HCT116 (cell line): ENCODE measurements around the gene CACNA2D2. TPM values are rescaled to one million over a fixed set of nuclear protein-coding genes. Genes with fewer than 3 reads are reported as not detected.

ENCODE experiments used
- ATAC-seq: fragments of 200-7000 bp; cut with Tn5 transposase; 2 replicates; pipeline ENCODE4 v1.9.1; 2020; ENCODE audit warnings: mild to moderate bottlenecking, moderate library complexity
- BruUV-seq: library from RNA; stranded (reverse); fragments of 400-500 nt; replicated peaks from 2 replicates; lab custom pipeline; 2021; lab: Mats Ljungman, UMichigan
- CTCF ChIA-PET: fragments of 300-600 bp; sonication (Branson Sonifier 250); formaldehyde crosslinking; loops from one replicate; lab custom pipeline; 2021; ENCODE audit warnings: antibody characterized with exemption; lab: Charles Lee
- POLR2A ChIA-PET: fragments of 300-600, 350-600 bp; sonication (Branson Sonifier 250); formaldehyde crosslinking; loops from one replicate; lab custom pipeline; 2021; ENCODE audit warnings: antibody characterized with exemption; lab: Charles Lee
- RAD21 ChIA-PET, 2 experiments: fragments of 300-600 bp; sonication (Branson Sonifier 250); formaldehyde crosslinking; loops; one replicate each; lab custom pipeline; 2023; ENCODE audit warnings: low total read pairs in 2 of 2; ENCODE audit not compliant: uncharacterized antibody in 2 of 2, unreplicated experiment in 2 of 2, low non-redundant PET in 1 of 2; lab: Charles Lee
- DNase-seq: peaks from one replicate; pipeline ENCODE4 v3.0.0-alpha.2; 2010; ENCODE audit warnings: low read depth, low spot score
- H2AFZ ChIP-seq: fragments of 200-600 bp; shearing (Covaris generic), sonication (generic); 2 replicates; pipeline ENCODE4 v1.6.1; 2017; ENCODE audit warnings: low read depth, mixed run types, mixed read lengths, antibody characterized with exemption, low read length; ENCODE audit not compliant: poor library complexity, severe bottlenecking
- H3K27ac ChIP-seq: 2 replicates; pipeline ENCODE4 v1.5.1; 2012; ENCODE audit warnings: low read depth, low read length
- H3K27me3 ChIP-seq: fragments of 200-600 bp; sonication (generic); 2 replicates; pipeline ENCODE4 v1.6.1; 2016; ENCODE audit warnings: mixed run types, low read length, mixed read lengths; ENCODE audit not compliant: insufficient read depth
- H3K36me3 ChIP-seq, 2 experiments: fragments of 200-500 bp in 1 of 2; fragments of 200-600 bp in 1 of 2; sonication (Bioruptor generic) in 1 of 2; sonication (generic) in 1 of 2; 2 replicates each; pipeline versions ENCODE4 v1.5.1 to v1.6.1; 2014 to 2016; ENCODE audit warnings: low read length in 2 of 2, inconsistent platforms in 1 of 2, mixed read lengths in 1 of 2, mixed run types in 1 of 2; ENCODE audit not compliant: insufficient read depth in 2 of 2, control insufficient read depth in 1 of 2
- H3K4me1 ChIP-seq, 2 experiments: fragments of 200-600 bp in 1 of 2; sonication (generic) in 1 of 2; 2 replicates each; pipeline versions ENCODE4 v1.5.1 to v1.6.1; 2012 to 2017; ENCODE audit warnings: low read length in 2 of 2, inconsistent platforms in 1 of 2, mild to moderate bottlenecking in 1 of 2, mixed read lengths in 1 of 2, mixed run types in 1 of 2, moderate library complexity in 1 of 2; ENCODE audit not compliant: insufficient read depth in 2 of 2, control insufficient read depth in 1 of 2
- H3K4me2 ChIP-seq: fragments of 200-600 bp; sonication (generic); 2 replicates; pipeline ENCODE4 v1.6.1; 2017; ENCODE audit warnings: mixed run types, low read length, mixed read lengths
- H3K4me3 ChIP-seq, 2 experiments: fragments of 200-600 bp in 1 of 2; sonication (generic) in 1 of 2; replicated peaks in 1 of 2; 2 replicates each; pipeline ENCODE4 v1.5.1; 2011 to 2016; ENCODE audit warnings: low read length in 2 of 2, control low read depth in 1 of 2, low read depth in 1 of 2, mild to moderate bottlenecking in 1 of 2, mixed read lengths in 1 of 2, mixed run types in 1 of 2
- H3K79me2 ChIP-seq: fragments of 200-600 bp; sonication (generic); 2 replicates; pipeline ENCODE4 v1.6.1; 2017; ENCODE audit warnings: mild to moderate bottlenecking, mixed run types, low read length, moderate library complexity, mixed read lengths; ENCODE audit not compliant: insufficient read depth
- H3K9ac ChIP-seq: fragments of 200-600 bp; sonication (generic); 2 replicates; pipeline ENCODE4 v1.6.1; 2016; ENCODE audit warnings: low read length, mixed read lengths
- H3K9me2 ChIP-seq: fragments of 200-600 bp; sonication (generic), shearing (Covaris generic); 2 replicates; pipeline ENCODE4 v1.6.1; 2017; ENCODE audit warnings: mixed run types, mild to moderate bottlenecking, moderate library complexity; ENCODE audit not compliant: insufficient read depth
- H3K9me3 ChIP-seq, 2 experiments: fragments of 200-500 bp in 1 of 2; fragments of 200-600 bp in 1 of 2; sonication (Bioruptor generic) in 1 of 2; sonication (generic) in 1 of 2; 2 replicates each; pipeline ENCODE4 v1.6.1; 2014 to 2017; ENCODE audit warnings: low read length in 2 of 2, mixed read lengths in 2 of 2, inconsistent platforms in 1 of 2, low read depth in 1 of 2, mild to moderate bottlenecking in 1 of 2, mixed run types in 1 of 2, moderate library complexity in 1 of 2; ENCODE audit not compliant: control insufficient read depth in 1 of 2, insufficient read depth in 1 of 2
- H4K20me1 ChIP-seq: fragments of 200-600 bp; sonication (generic), shearing (Covaris generic); 2 replicates; pipeline ENCODE4 v1.6.1; 2017; ENCODE audit warnings: mixed run types, mild to moderate bottlenecking, moderate library complexity; ENCODE audit not compliant: insufficient read depth
- CBX3 ChIP-seq: IDR thresholded peaks from 2 replicates; pipeline ENCODE4 v1.6.1; 2012; ENCODE audit warnings: low read depth
- CEBPB ChIP-seq: IDR thresholded peaks from 2 replicates; pipeline ENCODE4 v1.6.1; 2012; ENCODE audit warnings: low read depth
- CTCF ChIP-seq, 3 experiments: fragments of 200-600 bp in 1 of 3; sonication (generic) in 1 of 3; IDR thresholded peaks in 2 of 3; conservative IDR thresholded peaks in 1 of 3; 2 replicates each; pipeline ENCODE4 v1.5.1; 2012 to 2017; ENCODE audit warnings: low read depth in 2 of 3, low read length in 2 of 3, antibody characterized with exemption in 1 of 3, borderline replicate concordance in 1 of 3, control low read depth in 1 of 3, mild to moderate bottlenecking in 1 of 3, mixed read lengths in 1 of 3, mixed run types in 1 of 3, moderate library complexity in 1 of 3; ENCODE audit not compliant: insufficient read depth in 1 of 3
- EGR1 ChIP-seq: IDR thresholded peaks from 2 replicates; pipeline ENCODE4 v1.6.1; 2012; ENCODE audit warnings: low read depth
- ELF1 ChIP-seq: IDR thresholded peaks from 2 replicates; pipeline ENCODE4 v1.6.1; 2012; ENCODE audit warnings: low read depth, borderline replicate concordance
- EZH2 ChIP-seq: fragments of 200-600 bp; sonication (generic); IDR thresholded peaks from 2 replicates; pipeline ENCODE4 v1.6.1; 2017; ENCODE audit warnings: antibody characterized with exemption, mixed run types
- POLR2A ChIP-seq: IDR thresholded peaks from 2 replicates; pipeline ENCODE4 v1.7.0; 2011; ENCODE audit warnings: borderline replicate concordance; ENCODE audit not compliant: insufficient read depth, insufficient read length; ENCODE audit errors: extremely low read depth
- RAD21 ChIP-seq: IDR thresholded peaks from 2 replicates; pipeline ENCODE4 v1.6.1; 2012; ENCODE audit warnings: low read depth, mild to moderate bottlenecking
- REST ChIP-seq: IDR thresholded peaks from 2 replicates; pipeline ENCODE4 v1.6.1; 2012; ENCODE audit warnings: low read depth
- SP1 ChIP-seq: IDR thresholded peaks from 2 replicates; pipeline ENCODE4 v1.6.1; 2012; ENCODE audit warnings: low read depth
- SRF ChIP-seq: IDR thresholded peaks from 2 replicates; pipeline ENCODE4 v1.6.1; 2012; ENCODE audit warnings: low read depth
- ZBTB33 ChIP-seq: IDR thresholded peaks from 2 replicates; pipeline ENCODE4 v1.6.1; 2011; ENCODE audit warnings: mild to moderate bottlenecking, low read length, moderate library complexity; ENCODE audit not compliant: insufficient replicate concordance; ENCODE audit errors: extremely low read depth
- ZNF274 ChIP-seq: fragments of 200-500 bp; sonication (Bioruptor generic); IDR thresholded peaks from 2 replicates; pipeline ENCODE4 v1.6.1; 2014; ENCODE audit warnings: mild to moderate bottlenecking, low read depth, low read length, inconsistent platforms
- intact Hi-C: fragments of 100-400 bp; cut with micrococcal nuclease; formaldehyde crosslinking; loops from 2 replicates; pipeline ENCODE4 v1.10.0; 2022
- total RNA-seq: library from RNA; stranded (reverse); gene quantifications from one replicate; pipeline ENCODE4 v1.2.1, GENCODE V29; 2021; ENCODE audit not compliant: unreplicated experiment
- TF ChIP-seq, protein P1 (sequence below): IDR thresholded peaks from 2 replicates; pipeline ENCODE4 v1.6.1; 2012

Gene CACNA2D2
- total RNA-seq, 1 experiment from 2014 or later = 10.2 TPM

DNA sequence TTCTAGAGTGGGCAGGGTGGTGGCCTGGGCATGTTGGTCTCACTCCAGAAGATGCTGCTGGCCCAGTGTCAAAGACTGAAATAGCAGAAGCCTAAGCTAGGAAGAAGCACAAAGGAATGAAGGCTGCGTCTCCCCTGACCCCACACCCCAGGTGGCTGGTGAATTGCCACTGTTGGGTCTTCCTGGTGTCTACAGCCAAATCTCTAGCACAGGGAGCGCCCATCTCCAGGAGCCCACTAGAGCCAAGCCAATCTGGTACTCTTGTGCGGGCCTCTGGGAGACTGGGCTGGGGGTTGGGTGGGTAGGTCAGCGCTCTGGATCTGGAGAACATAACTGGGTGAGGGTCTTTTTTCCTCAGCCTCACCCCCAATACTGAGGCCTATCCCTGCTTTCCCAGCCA is 176.3 kb downstream of the CACNA2D2 start (continued):
- TF ChIP-seq ZBTB33 (no peak), RAD21 (no peak), EZH2 (no peak), REST (no peak)

DNA sequence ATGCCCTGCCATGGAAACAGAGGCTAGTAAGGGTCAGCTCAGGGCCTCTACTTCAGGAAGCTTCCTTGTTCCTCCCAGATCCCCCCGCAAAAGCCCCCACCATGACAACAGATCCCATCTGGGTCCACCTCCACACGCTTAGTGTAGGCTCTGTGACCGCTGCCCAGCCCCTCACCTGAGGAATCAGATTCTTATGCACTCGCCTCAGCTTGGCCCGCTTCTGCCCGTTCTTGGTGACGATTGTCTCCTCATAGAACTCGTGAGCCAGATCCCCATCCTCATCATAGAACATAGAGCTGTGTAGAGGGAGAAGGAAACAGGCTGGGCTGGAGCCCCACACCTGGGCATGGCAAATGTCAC is 177.3 kb downstream of the CACNA2D2 start:
- Histone ChIP-seq H3K9ac (0 out of 2 replicates have a peak overlapping the region, but pooled peaks have one; percentile 86), H3K27ac (no peak overlapping the region), H2AFZ (no peak overlapping the region), H3K4me1 (peaks cover 23 to 46% of the 10 kb centered on the region in 2 experiments), H3K9me3 (no peaks in the 10 kb centered on the region), H3K27me3 (no peaks in the 10 kb centered on the region), H3K79me2 (peaks cover 35% of the 10 kb centered on the region), H3K9me2 (no peaks in the 10 kb centered on the region), H3K36me3 (peaks cover 25 to 26% of the 10 kb centered on the region in 2 experiments; a peak in 3 of 4 replicates), H3K4me2 (peak overlapping the region; percentile 88; the same call in 1 of the 2 replicates), H3K4me3 (no peak overlapping the region), H4K20me1 (no peaks in the 10 kb centered on the region)
- ATAC-seq = no peak
- intact Hi-C loops = no loop called here
- BruUV-seq = no TSS peak
- ChIA-PET CTCF (no interaction called here), RAD21 (no interaction called here), POLR2A (no interaction called here)
- no peak for DNase-seq
- TF ChIP-seq ELF1 (no peak), POLR2A (no peak), RAD21 (no peak), CTCF (IDR thresholded peaks at IDR 0.05 in 2 of 3, conservative IDR thresholded peaks at IDR 0.05 in 1 of 3; ENCODE audit: borderline replicate concordance in 1 of 3, insufficient read depth in 1 of 3, low read depth in 2 of 3, low read length in 2 of 3) (no peak), CBX3 (no peak), CEBPB (no peak), ZNF274 (no peak), REST (no peak), EGR1 (no peak), SRF (no peak), EZH2 (no peak), SP1 (no peak)
- TF ChIP-seq, protein P1, sequence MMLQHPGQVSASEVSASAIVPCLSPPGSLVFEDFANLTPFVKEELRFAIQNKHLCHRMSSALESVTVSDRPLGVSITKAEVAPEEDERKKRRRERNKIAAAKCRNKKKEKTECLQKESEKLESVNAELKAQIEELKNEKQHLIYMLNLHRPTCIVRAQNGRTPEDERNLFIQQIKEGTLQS = no peak
